Measurements from ENCODE around the gene GPR179. TPM values are rescaled to one million over a fixed set of nuclear protein-coding genes. Genes with fewer than 3 reads are reported as not detected.
"Not testable (repeated sequence)": the region's sequence is repeated elsewhere in the genome, so short reads cannot be mapped to it uniquely, and the experiment has no call there.

GPR179 gene
- total RNA-seq, 2 experiments from 2014 or later = 0.07 TPM; not detected in 1

DNA sequence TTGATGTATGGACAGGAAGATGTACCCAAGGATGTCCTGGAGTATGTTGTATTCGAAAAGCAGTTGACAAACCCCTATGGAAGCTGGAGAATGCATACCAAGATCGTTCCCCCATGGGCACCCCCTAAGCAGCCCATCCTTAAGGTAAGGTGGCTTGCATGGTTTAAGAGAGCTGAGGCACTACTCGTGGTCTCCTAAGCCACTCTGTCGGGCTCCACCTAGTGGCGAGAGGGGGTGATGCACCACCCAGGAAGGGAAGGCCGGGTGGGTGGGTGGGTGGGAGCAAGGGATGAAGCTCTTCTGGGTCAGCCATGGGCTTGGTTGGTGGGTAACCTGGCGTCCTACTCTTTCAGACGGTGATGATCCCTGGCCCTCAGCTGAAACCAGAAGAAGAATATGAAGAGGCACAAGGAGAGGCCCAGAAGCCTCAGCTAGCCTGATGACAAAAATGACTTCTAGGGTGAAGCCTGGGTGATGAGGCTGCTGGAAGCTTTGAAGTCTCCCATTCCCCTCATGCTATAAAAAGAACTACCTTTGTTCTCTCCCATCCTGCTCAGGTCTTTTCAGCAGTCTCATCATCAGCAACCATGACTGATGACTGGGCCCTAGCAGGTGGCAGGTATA lies 21.5 kb downstream of the GPR179 start:
- no peaks in the 10 kb centered on the region for H3K9me3 Mint-ChIP-seq
- intact Hi-C loops (cut with micrococcal nuclease) = no loop called here
- POLR2A ChIA-PET = interaction anchor here (1.0 to 1.5 kb wide), 2 partner anchors 33 to 43 kb away, joined by 3 to 4 read pairs; no protein-coding TSS in a partner anchor
- DNase-seq (peak; percentile 83), ATAC-seq (peak; percentile 95)
- H3K4me3 Mint-ChIP-seq = no peak overlapping the region
- H3K27me3 Mint-ChIP-seq = no peaks in the 10 kb centered on the region
- TF ChIP-seq, protein P1, sequence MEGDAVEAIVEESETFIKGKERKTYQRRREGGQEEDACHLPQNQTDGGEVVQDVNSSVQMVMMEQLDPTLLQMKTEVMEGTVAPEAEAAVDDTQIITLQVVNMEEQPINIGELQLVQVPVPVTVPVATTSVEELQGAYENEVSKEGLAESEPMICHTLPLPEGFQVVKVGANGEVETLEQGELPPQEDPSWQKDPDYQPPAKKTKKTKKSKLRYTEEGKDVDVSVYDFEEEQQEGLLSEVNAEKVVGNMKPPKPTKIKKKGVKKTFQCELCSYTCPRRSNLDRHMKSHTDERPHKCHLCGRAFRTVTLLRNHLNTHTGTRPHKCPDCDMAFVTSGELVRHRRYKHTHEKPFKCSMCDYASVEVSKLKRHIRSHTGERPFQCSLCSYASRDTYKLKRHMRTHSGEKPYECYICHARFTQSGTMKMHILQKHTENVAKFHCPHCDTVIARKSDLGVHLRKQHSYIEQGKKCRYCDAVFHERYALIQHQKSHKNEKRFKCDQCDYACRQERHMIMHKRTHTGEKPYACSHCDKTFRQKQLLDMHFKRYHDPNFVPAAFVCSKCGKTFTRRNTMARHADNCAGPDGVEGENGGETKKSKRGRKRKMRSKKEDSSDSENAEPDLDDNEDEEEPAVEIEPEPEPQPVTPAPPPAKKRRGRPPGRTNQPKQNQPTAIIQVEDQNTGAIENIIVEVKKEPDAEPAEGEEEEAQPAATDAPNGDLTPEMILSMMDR (IDR thresholded peaks at IDR 0.05) = peak; percentile 71
- no peak overlapping the region for H3K27ac Mint-ChIP-seq
- H3K36me3 Mint-ChIP-seq (ENCODE audit: low read depth) = peaks cover 28% of the 10 kb centered on the region
- CTCF ChIA-PET = interaction anchor here (0.9 to 3.8 kb wide), 10 partner anchors 11 to 80 kb away, joined by 3 to 49 read pairs (median 4); no protein-coding TSS in a partner anchor
- H3K4me1 Mint-ChIP-seq (ENCODE audit: low read depth) = peaks cover 7% of the 10 kb centered on the region

DNA sequence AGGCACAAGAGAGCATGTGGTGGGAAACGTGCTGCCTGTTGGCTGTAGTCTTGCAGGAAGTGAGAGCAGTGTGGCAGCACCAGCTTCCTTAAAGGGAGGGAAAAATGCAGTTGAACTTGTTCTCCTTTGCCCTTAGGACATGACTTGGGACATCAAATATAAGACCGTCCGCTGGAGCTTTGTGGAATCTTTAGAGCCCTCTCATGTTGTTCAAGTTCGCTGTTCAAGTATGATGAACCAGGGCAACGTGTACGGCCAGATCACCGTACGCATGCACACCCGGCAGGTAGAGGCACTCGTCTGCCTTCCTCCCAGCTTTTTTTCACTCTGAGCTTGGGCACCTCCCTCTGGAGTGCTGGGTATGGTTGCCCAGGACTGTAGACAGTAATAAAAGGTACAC lies 23.3 kb downstream of the GPR179 start:
- intact Hi-C loops (cut with micrococcal nuclease) = no loop called here
- Mint-ChIP-seq H3K27me3 (no peaks in the 10 kb centered on the region), H3K4me3 (no peak overlapping the region), H3K36me3 (ENCODE audit: low read depth) (peaks cover 35% of the 10 kb centered on the region), H3K4me1 (ENCODE audit: low read depth) (peaks cover 5% of the 10 kb centered on the region), H3K27ac (no peak overlapping the region), H3K9me3 (no peaks in the 10 kb centered on the region)
- ATAC-seq = no peak
- TF ChIP-seq, protein P1 (IDR thresholded peaks at IDR 0.05) = no peak
- DNase-seq = no peak
- CTCF ChIA-PET = interaction anchor here (0.6 to 4.5 kb wide), 2 partner anchors 12 to 65 kb away, joined by 3 to 17 read pairs; no protein-coding TSS in a partner anchor
- POLR2A ChIA-PET = interaction anchor here (0.7 kb wide), 1 partner anchor 1209 kb away, joined by 3 read pairs; no protein-coding TSS in a partner anchor

- ChIA-PET POLR2A (interaction anchor here (1.1 kb wide), 1 partner anchor 14 kb away, joined by 3 read pairs; no protein-coding TSS in a partner anchor), CTCF (interaction anchor here (1.3 to 4.5 kb wide), 2 partner anchors 8 to 15 kb away, joined by 3 to 17 read pairs; no protein-coding TSS in a partner anchor)
- Mint-ChIP-seq H3K27ac (peak overlapping the region; percentile 20), H3K4me1 (ENCODE audit: low read depth) (peaks cover 1% of the 10 kb centered on the region), H3K9me3 (no peaks in the 10 kb centered on the region), H3K27me3 (no peaks in the 10 kb centered on the region), H3K4me3 (no peak overlapping the region), H3K36me3 (ENCODE audit: low read depth) (peaks cover 34% of the 10 kb centered on the region)
- ATAC-seq (no peak), DNase-seq (no peak)
- intact Hi-C loops (cut with micrococcal nuclease) = no loop called here
- TF ChIP-seq, protein P1 (IDR thresholded peaks at IDR 0.05) = no peak
These were observed 26.7 kb downstream of the GPR179 start for GRCh38 chr17:38317081-38317480.

- POLR2A ChIA-PET = no interaction called here
- peaks cover 1% of the 10 kb centered on the region for H3K4me1 Mint-ChIP-seq (ENCODE audit: low read depth)
- DNase-seq (no peak), ATAC-seq (no peak)
- intact Hi-C loops (cut with micrococcal nuclease) = no loop called here
- no peaks in the 10 kb centered on the region for H3K9me3 Mint-ChIP-seq
- no peak overlapping the region for H3K27ac Mint-ChIP-seq
- TF ChIP-seq, protein P1 (IDR thresholded peaks at IDR 0.05) = no peak
- CTCF ChIA-PET = interaction anchor here (1.2 to 1.3 kb wide), 2 partner anchors 10 to 18 kb away, joined by 3 to 4 read pairs; no protein-coding TSS in a partner anchor
- no peak overlapping the region for H3K4me3 Mint-ChIP-seq
- H3K27me3 Mint-ChIP-seq = no peaks in the 10 kb centered on the region
- peaks cover 28% of the 10 kb centered on the region for H3K36me3 Mint-ChIP-seq (ENCODE audit: low read depth)
These were observed 28.3 kb downstream of the GPR179 start for GRCh38 chr17:38315497-38315896.

DNA sequence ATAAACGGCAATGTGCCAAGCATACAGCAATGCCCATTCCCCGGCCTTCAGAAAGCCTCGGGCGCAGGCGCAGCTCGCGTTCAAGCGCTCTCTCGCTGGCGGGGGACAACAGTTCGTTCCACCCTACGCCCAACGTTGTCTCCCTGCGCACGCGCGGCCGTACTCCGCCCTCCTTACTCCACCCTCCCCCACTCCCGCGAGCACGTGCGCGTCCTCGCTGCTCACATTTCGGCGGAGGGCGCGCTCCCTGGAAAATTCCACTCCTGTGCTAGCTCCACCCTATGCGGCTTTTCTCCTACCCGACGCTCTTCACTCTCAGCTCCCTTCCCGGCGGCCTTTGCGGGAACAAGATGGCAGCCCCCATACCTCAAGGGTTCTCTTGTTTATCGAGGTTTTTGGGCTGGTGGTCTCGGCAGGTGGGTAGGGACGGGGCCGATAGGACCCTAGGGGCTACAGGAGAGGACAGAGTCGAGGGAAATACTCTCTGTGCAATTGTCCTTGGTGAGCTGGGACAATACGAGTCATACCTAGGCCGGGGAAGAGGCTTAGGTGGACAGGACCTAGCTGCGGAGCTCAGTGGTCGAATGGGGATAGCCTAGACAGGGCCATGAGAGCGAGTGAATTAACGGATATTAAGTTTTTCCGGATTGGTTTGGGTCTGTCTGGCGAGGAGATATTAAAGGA lies 46.8 kb downstream of the GPR179 start, which contains the start of gene MRPL45:
TSS of gene MRPL45 (plus strand) at position 335 of the 684 bp plus-strand sequence. CDS start at position 351, 16 bp downstream.
- H3K4me1 Mint-ChIP-seq (ENCODE audit: low read depth); intact Hi-C loops (cut with micrococcal nuclease); H3K27me3 Mint-ChIP-seq; CTCF ChIA-PET; H3K9me3 Mint-ChIP-seq; POLR2A ChIA-PET; H3K36me3 Mint-ChIP-seq (ENCODE audit: low read depth): not testable (repeated sequence)
- H3K4me3 Mint-ChIP-seq = peak within 1 kb of the TSS; percentile 90
- H3K27ac Mint-ChIP-seq = peak within 1 kb of the TSS; percentile 94
- ATAC-seq (peak; percentile 96), DNase-seq (peak; percentile 97)

GRCh38 chr17:38295602-38296365 lies 48.0 kb downstream of the GPR179 start:
- H3K36me3 Mint-ChIP-seq (ENCODE audit: low read depth); H3K27me3 Mint-ChIP-seq; CTCF ChIA-PET; H3K9me3 Mint-ChIP-seq; intact Hi-C loops (cut with micrococcal nuclease); DNase-seq; POLR2A ChIA-PET; H3K4me1 Mint-ChIP-seq (ENCODE audit: low read depth); ATAC-seq: not testable (repeated sequence)
- peak overlapping the region; percentile 94 for H3K27ac Mint-ChIP-seq
- H3K4me3 Mint-ChIP-seq = peak overlapping the region; percentile 90

DNA sequence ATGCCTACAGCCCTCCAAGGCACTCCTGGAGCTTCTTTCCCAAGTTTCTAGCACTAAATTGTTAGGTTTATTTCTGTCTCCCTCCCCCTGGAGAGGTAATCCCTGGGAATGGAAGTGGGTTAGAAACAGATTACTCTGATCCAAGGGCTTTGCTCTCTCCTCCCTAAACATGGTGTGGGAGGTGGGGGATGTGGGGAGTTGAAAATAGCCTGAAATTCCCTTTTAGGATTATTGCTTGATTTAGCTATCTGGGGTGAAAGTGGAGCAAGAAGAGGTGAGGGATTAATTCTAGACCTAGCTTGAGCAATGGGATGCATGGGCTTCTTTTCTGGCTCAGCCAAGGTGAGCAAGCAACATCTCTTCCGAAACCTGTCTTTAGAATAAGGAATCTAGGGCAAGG lies 54.0 kb downstream of the GPR179 start:
- intact Hi-C loops (cut with micrococcal nuclease); POLR2A ChIA-PET; H3K4me3 Mint-ChIP-seq; H3K36me3 Mint-ChIP-seq (ENCODE audit: low read depth); H3K4me1 Mint-ChIP-seq (ENCODE audit: low read depth); DNase-seq; ATAC-seq; CTCF ChIA-PET; H3K27me3 Mint-ChIP-seq; H3K27ac Mint-ChIP-seq; H3K9me3 Mint-ChIP-seq: not testable (repeated sequence)

Data from activated CD8-positive, alpha-beta T cell treated with anti-CD3 and anti-CD28 coated beads for 36 hours (primary cell).